Tibial nerve (tissue), 4 donors: ENCODE data around the gene RAPGEF5.

Source experiments
- CTCF ChIP-seq, 5 experiments: fragments of 200-600 bp in 3 of 5; fragments of 450-650 bp in 2 of 5; sonication (generic) in 3 of 5; IDR thresholded peaks; one replicate each; pipeline ENCODE4 v1.5.1; 2016 to 2019; ENCODE audit warnings: antibody characterized with exemption in 5 of 5, mild to moderate bottlenecking in 3 of 5, moderate library complexity in 2 of 5
- EP300 ChIP-seq, 2 donors: sonication (generic); formaldehyde crosslinking; IDR thresholded peaks; one replicate each; pipeline ENCODE4 v1.6.1; 2017; ENCODE audit warnings: antibody characterized with exemption in 2 of 2, mild to moderate bottlenecking in 1 of 2
- POLR2A ChIP-seq, 2 donors: fragments of 450-650 bp; IDR thresholded peaks; one replicate each; pipeline ENCODE4 v1.6.1; 2017; ENCODE audit warnings: antibody characterized with exemption in 2 of 2, mild to moderate bottlenecking in 2 of 2, moderate library complexity in 2 of 2

DNA sequence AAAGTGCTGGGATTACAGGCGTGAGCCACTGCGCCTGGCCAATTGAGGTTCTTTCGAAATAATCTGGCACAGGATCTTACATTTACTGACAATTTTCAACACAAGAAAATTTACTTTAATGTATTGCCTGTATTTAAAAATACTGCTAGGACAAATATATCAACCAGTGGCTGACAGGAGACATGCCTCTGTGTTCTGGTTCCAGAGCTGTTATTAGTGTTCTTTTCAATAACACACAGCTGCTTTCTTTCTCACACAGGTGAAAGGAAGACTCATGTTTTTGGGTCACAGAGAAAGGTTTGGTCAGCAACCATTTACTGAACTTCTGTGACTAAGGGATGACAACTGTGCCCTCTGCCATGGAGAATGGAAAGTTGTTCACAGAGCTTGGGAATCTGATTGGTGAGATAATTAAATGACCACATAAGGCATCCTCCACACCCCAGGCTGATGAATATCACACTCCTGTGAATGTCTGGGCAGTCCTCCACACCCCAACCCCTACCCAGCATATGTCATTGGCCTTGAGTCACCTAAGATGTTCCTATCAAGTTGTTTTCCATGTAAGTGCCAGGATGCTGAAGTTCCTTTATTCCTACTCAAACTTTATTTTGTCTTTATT lies 180.1 kb downstream of the RAPGEF5 start:
- no peak for TF ChIP-seq CTCF (IDR thresholded peaks at IDR 0.05)
- no peak for TF ChIP-seq POLR2A (IDR thresholded peaks at IDR 0.05)
- TF ChIP-seq EP300 (IDR thresholded peaks at IDR 0.05): no peak
